NCI-H2196 treated with DMSO at 0.1 percent for 48 hours (cell line): Measurements from ENCODE around the gene STIL.
"Not testable (repeated sequence)": the region's sequence is repeated elsewhere in the genome, so short reads cannot be mapped to it uniquely, and the experiment has no call there.

ENCODE experiments used
- DNase-seq: peaks from one replicate; lab custom pipeline; 2025; ENCODE audit not compliant: unreplicated experiment; lab: John Stamatoyannopoulos, UW

STIL gene

GRCh38 chr1:47313915-47314664 lies at the start of gene STIL:
TSS of gene STIL (minus strand) at chr1:47314147. CDS start at chr1:47310319, 3,828 bp downstream.
- peak; percentile 98 for DNase-seq

- no peak for DNase-seq
These were observed 48.9 kb upstream of the STIL start for GRCh38 chr1:47362828-47363227.

GRCh38 chr1:47361380-47361779 lies 47.4 kb upstream of the STIL start:
- no peak for DNase-seq

GRCh38 chr1:47351305-47351704 lies 37.4 kb upstream of the STIL start:
- DNase-seq = no peak

- no peak for DNase-seq
These were observed 34.3 kb upstream of the STIL start for GRCh38 chr1:47348246-47348645.

GRCh38 chr1:47347735-47348134 lies 33.8 kb upstream of the STIL start:
- no peak for DNase-seq

- not testable (repeated sequence) for DNase-seq
These were observed 33.0 kb upstream of the STIL start for GRCh38 chr1:47346979-47347378.

GRCh38 chr1:47340227-47340626 lies 26.3 kb upstream of the STIL start:
- no peak for DNase-seq

- no peak for DNase-seq
These were observed 24.5 kb upstream of the STIL start for GRCh38 chr1:47338249-47339077.

- no peak for DNase-seq
These were observed 23.4 kb upstream of the STIL start for GRCh38 chr1:47337350-47337749.

- DNase-seq = no peak
These were observed 21.0 kb upstream of the STIL start for GRCh38 chr1:47334765-47335435.

- peak; percentile 70 for DNase-seq
These were observed 20.2 kb upstream of the STIL start for GRCh38 chr1:47333922-47334764.

GRCh38 chr1:47333578-47333921 lies 19.6 kb upstream of the STIL start, which contains the start of gene CMPK1:
TSS of gene CMPK1 (plus strand) at chr1:47333790. CDS start at chr1:47333946, 156 bp downstream.
- peak; percentile 63 for DNase-seq

- DNase-seq = no peak
These were observed 19.0 kb upstream of the STIL start for GRCh38 chr1:47332779-47333577.

GRCh38 chr1:47331875-47332274 lies 17.9 kb upstream of the STIL start:
- no peak for DNase-seq

GRCh38 chr1:47330212-47330611 lies 16.3 kb upstream of the STIL start:
- DNase-seq = no peak

GRCh38 chr1:47328992-47329391 lies 15.0 kb upstream of the STIL start:
- no peak for DNase-seq

GRCh38 chr1:47326271-47326670 lies 12.3 kb upstream of the STIL start:
- no peak for DNase-seq

GRCh38 chr1:47325528-47325927 lies 11.6 kb upstream of the STIL start:
- DNase-seq = peak; percentile 58

GRCh38 chr1:47324682-47325081 lies 10.7 kb upstream of the STIL start:
- DNase-seq = no peak
